NT2/D1 (cell line): ENCODE measurements around the gene FNDC3B.

Experiments
- SUZ12 ChIP-seq: IDR thresholded peaks from 2 replicates; pipeline ENCODE4 v1.6.1; 2011; ENCODE audit not compliant: insufficient read length, insufficient read depth; ENCODE audit errors: extremely low read depth
- YY1 ChIP-seq: IDR thresholded peaks from 2 replicates; pipeline ENCODE4 v1.6.1; 2011; ENCODE audit not compliant: insufficient read length, insufficient read depth
- ZNF274 ChIP-seq: IDR thresholded peaks from 2 replicates; pipeline ENCODE4 v1.6.1; 2011; ENCODE audit warnings: mild to moderate bottlenecking, low read depth, low read length

DNA sequence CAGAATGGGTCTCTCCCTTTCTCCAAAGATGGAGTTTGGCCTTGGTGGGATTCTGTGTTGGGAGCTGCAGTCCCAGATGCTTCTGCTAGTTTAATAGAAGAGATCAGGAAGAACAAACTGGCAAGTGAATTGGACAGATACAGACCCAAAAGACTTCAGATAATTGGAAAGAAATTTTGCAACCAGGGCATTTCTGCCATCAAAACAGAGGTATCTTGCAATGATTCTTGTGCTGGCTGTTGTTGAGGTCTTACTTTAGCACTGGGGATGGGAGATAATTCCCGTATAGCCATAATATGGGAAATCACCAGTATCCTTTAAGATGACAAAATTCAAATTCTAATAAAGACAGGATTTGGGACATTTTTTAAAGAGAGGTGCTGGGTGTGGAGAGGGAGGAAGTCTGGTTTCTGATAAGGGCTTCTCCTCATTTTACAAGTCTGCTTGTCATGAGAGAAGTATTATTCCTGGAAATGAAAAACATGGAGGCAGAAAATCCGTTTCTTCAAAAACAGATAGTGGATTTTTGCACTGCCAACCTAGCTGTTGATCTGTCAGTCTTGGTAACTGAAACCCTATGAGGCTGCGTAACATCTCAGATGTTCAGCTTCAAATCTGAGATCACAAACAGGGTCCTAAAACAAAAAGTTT, 40.1 kb downstream of the FNDC3B start:
- TF ChIP-seq SUZ12: no peak
- TF ChIP-seq YY1: no peak
- no peak for TF ChIP-seq ZNF274
